PC-3 (cell line): ENCODE measurements around the gene TNIP3. TPM values are rescaled to one million over a fixed set of nuclear protein-coding genes. Genes with fewer than 3 reads are reported as not detected.

ENCODE experiments used
- total RNA-seq: library from RNA; depleted of rRNA; stranded (reverse); fragments of >200 nt; gene quantifications from 2 replicates; pipeline ENCODE4 v1.2.3, GENCODE V29; 2014; rRNA removed

Gene TNIP3
- total RNA-seq, 1 experiment from 2014 or later: not detected

Other genes with a start within 250 kb of the TNIP3 start
- 2.4 and 3.9 TPM in 2 replicates for gene PRDM5, start 241.6 kb downstream of the TNIP3 start, total RNA-seq
- gene NDNF, start 91.8 kb downstream of the TNIP3 start, total RNA-seq: 0.04 TPM in 1 of 2 replicates, not detected in the other
- gene QRFPR, start 216.7 kb upstream of the TNIP3 start, total RNA-seq: not detected in 2 replicates